UCSD-AML1 (cell line): ENCODE data around the gene CLIC3.

ENCODE experiments used
- DNase-seq: peaks from one replicate; lab custom pipeline; 2025; ENCODE audit not compliant: unreplicated experiment; lab: John Stamatoyannopoulos, UW

Gene CLIC3

DNA sequence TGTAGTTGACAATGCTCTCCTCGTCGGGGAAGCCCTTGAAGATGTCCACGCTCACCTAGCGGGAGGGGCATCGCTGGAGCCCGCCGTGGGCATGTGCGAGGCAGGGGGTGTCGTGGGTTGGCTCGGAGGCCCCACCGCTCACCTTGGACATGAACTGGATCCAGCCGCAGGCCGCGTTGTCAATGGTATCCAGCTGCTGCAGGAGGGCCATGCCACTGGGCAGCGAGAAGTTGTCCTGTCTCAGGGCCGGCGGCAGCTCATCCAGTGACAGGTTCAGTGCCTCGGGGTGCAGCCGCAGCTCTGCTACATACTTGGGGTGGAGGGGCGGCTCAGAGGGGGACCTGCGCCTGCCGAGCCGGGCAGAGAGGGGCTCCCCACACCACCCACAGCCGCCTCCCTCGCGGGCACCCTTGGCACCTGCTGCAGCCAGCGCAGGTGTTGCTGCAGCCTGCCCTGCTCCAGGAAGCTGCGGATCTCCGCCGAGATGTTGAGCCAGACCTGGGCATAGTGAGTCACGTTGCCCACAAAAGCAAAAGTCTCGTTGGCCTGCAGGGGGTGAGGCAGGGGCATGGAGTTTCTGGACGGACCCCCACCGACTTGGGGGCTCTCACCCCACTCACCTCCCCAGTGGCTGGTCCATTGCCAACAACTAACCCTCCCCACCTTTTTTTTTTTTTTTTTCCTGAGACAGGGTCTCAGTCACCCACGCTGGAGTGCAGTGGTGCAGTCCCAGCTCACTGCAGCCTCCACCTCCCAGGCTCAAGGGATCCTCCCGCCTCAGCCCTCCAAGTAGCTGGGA lies 22.6 kb upstream of the CLIC3 start:
- DNase-seq: no peak

DNA sequence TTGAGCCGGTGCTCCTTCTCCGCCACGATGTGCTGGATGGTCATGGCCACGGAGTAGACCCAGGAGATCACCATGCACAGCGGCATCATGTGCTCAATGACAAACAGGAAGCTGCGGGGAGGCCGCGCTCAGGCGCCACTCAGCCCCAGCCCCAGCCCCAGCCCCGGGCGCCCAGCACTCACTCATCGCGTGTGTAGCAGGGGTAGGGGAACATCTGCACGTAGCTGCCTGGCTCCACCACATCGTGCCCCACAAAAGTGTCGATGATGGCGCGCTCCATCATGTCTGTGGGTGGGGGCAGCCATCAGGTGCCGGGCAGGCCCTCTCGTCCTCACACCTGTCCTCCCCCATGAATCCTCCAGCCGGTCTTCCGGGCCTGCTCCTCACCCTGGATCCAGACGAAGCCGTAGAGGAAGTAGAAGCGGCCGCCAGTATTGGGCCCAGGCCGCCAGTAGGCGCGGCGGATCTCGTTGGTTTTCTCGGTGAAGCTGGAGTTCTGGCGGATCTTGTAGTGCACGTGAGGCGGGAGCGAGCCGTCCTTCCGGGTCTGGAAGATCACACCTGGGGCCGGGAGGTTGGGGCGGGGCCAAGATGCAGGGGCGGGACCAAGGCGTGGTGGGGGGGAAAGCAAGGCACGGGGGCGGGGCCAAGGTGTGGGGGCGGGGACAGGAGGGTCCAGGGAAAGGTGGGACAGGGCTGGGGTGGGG lies 21.6 kb upstream of the CLIC3 start:
- DNase-seq: no peak

DNA sequence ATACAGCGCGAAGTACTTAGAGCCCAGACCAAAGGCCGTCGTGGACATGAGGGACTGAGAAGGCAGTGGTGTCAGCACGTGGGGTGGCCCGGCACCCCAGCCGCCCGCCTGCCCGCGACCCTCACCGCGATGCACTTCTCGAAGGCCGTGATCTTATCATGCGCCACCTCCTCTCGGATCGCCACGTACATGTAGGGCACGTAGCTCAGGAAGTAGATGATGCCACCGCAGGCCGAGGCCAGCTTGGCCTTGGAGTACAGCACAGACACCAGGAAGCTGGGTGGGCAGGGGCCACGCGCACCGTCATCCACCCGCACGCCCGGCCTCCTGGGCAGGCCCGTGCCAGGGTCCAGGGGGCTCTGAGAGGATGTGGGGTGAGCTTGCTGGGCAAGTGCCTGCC lies 20.7 kb upstream of the CLIC3 start:
- DNase-seq: no peak

DNA sequence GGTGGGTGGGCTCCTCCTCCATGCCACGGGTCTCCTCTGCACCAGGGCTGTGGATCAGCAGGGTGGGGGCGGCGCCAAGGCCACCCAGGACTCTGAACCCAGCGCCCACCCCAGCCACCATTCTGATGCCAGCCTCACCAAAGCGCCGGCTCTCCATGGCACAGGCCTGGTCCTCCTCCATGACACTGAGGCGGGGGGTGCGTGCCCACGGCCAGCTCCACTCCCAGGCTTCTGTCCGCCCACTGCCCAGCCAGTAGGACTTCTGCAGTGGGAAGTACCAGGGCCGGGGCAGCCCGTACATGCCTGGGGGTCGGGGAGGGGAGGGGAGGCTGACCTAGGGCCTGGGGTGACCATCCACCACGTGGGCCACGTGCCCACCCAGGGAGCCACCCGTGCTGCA lies 20.1 kb upstream of the CLIC3 start:
- DNase-seq: no peak

DNA sequence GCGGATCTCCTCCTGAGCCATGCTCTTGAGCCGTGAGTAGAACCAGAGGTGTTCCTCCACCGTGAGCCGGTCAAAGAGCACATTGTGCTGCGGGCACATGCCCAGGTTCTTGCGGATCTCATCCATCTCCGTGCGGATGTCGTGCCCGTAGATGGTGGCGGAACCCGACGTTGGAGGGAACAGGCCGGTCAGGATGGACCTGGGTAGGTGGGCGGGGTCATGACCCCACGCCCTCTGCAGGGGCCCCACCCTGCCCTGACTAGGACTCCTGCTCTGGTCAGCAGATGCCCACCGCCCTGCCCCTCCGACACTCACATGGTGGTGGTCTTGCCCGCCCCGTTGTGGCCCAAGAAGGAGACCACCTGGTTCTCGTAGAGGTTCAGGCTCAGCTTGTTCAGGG lies 19.6 kb upstream of the CLIC3 start:
- no peak for DNase-seq

DNA sequence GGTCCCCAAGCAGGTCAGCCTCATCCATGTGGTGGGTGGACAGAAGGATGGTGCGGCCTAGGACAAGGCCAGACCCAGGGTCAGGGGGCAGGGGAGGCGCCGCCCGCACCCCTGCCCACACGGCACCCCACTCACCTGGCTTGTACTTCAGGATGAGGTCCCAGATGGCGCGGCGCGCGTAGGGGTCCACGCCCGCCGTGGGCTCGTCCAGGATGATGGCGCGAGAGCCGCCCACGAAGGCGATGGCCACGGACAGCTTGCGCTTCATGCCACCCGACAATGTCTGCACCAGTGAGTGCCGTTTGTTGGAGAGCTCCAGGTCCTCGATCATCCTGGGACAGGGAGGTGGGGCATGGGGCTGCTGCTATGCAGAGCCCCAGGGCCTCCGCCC lies 19.2 kb upstream of the CLIC3 start:
- DNase-seq: no peak

DNA sequence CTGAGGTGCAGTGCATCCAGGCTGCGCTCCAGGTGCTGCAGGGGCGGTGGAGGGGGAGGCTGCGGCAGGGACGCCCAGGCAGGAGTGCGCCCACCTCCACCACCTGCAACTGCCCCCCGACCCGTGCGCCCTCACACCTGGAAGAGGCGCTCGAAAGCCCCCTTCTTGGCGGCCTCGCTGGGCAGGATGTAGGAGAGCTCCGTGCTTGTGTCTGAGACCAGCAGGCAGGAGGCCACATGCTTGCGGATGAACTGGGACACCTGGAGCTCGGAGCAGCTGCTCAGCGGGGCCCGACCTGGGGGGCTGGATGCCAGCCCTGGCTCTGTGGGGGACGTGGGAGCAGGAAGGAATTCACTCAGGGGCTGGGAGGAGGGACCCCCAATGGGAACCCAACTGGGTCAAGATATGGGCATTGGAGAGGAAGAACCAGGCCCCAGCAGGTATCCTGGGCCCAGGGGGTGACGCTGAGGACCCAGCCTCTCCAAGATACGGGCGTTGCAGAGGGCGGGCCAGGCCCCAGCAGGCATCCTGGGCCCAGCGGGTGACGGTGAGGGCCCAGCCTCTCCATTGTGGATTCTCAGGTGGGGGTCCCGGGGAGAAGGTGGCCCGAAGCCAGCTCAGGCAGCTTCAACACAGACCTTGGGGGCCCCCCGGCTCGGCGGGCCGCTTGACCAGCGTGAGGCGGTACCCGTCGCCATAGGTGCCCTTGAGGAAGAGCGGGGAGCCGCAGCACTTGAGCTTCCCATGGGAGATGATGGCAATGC lies 18.6 kb upstream of the CLIC3 start:
- no peak for DNase-seq

DNA sequence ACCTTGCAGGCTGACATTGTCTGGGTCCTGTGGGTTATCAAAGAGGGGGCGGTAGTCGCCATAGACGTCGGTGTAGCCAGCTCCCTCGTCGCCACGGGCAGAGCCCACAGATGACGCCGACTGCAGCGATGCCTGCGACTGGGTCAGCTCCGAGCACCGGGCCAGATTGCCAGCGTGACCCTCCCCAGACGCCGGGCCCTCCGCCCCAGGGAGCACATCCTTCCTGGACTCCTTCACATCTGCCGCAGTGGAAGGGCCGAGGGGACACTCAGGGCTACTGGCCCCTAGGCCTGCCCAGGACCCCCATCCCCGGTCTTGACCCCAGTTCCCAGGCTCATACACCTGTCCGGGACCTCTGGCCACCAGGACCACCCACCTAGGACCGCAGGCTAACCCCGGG lies 17.8 kb upstream of the CLIC3 start:
- no peak for DNase-seq

DNA sequence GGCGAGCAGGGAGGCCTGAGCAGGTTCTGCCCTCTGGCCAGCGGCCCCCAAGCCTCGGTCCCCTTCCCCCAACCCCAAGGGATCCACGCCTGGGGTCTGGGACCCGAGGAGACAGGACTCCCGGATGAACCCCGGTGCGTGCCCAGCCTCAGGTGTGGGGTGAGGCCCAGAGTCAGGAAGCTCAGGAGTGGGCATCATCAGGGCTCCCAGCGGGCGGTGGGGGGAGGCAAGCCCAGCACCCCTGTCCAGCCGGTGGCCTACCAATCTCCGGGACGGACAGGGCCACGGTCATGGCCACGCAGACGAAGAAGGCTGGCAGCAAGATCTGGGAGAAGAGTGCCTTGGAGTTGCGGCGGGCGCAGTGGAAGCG lies 17.2 kb upstream of the CLIC3 start:
- DNase-seq: no peak

DNA sequence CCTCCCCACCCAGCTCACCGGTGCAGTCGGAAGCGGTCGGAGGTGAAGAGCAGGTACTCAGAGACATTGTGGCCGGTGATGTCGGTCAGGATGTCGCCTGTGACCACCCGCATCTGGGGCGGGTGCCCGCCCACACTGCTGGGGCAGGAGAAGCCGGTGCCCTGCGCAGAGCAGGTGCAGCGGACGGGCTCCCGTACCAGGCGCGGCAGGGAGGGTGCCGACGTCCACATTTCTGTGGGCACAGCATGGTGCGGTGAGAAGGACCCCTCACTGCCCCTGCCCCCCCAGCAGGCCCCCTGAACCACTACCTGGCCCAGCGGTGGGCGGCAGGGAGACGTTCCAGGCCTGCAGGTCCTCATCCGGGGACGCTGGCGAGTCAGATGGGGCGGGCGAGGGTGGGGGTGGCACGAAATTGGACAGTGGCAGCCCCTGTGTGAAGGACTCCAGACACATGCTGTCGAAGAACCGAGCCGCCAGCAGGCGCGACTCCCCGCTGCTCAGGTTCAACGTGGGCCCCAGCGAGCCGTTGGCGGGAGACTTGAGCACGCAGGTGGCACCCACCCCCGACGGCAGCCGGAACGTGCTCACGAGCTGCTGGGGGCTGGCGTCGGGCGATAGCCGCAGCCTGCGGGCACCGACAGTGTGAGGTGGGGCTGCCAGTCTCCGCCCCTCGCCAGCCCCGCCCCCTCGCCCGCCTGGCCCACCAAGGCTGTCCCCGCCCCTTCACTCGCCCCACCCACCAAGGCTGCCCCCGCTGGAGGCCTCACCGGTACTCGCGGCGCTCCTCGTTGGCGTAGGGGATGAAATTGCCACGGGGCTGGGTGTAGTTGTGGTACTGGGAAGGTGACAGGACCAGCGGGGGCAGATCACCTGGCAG lies 16.6 kb upstream of the CLIC3 start:
- no peak for DNase-seq

DNA sequence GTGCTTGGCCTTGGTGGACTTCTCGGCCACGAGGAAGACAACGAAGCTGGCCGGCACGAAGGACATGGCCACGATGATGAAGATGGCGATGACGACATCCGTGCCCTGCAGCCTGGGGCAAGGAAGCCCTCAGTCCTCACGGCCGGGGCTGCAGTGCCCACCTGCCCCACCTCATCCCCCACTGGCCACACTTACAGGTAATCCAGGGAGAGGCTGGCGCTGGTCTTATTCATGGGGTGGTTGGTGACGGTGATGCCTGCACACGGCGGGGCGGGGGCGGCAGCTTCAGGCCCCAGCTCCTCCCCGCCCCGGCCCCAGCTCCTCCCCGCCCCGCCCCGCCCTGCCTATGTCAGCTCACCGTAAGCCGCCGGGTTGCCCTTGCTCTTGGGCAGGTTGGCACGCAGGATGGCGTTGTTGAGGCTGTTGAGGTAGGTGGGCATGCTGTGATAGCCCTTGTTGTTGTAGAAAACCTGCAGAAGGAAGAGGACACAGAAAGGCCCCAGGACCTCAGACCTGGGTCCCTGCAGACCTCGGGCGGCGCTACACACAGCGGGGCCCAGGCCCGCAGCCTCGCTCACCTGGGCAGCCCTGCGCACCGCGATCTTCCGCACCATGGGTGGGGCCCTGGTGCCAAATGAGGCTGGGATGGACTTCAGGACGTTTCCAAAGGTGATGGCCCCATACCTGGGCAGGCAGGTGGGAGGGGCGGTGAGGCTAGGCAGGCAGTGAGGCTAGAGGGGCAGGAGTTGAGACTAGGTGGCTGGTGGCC lies 15.7 kb upstream of the CLIC3 start:
- DNase-seq: no peak

DNA sequence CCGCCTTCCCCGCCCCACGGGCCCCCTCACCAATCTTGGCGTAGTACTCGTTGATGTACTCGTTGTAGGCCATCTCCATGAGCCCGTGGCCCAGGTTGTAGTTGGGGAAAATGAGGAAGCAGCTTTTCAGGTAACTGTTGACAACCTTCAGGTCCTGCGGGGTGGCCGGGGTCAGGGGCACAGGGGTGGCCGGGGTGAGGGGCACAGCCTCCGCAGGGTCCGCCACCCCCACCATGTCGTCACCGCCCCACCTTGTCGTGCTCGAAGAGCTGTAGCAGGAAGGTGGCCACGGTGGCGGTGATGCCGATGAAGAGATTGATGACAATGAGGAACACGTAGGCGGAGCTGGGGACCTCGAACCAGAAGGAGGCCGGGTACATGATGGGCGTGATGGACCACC lies 14.8 kb upstream of the CLIC3 start:
- DNase-seq: no peak

DNA sequence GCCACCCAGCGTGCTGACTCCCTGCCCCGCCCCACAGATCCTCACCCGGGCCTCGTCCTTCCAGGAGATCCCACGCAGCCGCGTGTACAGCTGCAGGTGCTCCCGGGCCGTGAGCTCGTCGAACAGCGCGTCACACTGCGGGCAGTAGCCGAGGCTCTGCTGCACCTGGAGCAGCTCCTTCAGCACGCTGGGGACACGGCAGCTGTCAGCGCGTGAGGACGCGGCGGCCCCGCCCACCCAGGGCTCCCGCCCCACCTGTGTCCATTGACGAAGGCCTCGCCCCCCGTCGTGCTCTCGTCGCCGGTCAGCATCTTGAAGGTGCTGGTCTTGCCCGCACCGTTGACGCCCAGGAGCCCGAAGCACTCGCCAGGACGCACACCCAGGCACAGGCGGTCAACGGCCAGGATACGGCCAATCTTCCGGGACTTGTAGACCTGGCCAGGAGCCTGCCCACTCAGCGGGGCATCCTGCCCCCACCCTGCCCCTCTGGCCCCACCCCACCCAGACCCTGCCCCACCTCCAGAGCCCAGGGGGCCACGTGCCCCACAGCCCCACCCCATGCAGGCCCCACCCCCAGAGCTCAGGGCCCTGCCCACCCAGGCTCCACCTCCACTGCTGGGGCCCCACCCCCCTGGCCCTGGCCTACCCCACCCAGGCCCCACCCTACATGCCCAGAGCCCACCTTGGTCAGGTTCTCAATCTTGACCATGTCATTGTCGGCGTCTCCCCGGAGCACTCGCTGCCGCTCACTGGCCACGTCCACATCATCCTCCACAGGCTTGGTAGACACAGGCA lies 13.8 kb upstream of the CLIC3 start:
- DNase-seq: no peak

DNA sequence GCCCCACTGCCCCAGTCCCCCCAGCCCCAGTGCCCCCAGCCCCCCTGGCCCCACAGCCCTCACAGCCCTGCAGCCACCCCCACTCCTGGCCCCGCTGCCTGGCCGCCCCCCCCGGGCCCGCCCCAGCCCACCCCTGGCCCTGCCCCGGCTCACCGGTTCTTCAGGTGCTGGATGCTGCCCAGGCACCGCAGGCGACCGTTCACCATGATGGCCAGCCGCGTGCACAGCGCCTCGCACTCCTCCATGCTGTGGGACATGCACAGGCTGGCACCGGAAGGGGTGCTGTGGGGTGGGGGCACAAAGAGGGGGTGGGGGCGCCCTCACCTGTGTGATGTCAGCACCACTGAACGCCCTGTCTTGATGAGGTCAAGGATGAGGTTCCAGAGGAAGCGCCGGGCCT lies 12.8 kb upstream of the CLIC3 start:
- no peak for DNase-seq

DNA sequence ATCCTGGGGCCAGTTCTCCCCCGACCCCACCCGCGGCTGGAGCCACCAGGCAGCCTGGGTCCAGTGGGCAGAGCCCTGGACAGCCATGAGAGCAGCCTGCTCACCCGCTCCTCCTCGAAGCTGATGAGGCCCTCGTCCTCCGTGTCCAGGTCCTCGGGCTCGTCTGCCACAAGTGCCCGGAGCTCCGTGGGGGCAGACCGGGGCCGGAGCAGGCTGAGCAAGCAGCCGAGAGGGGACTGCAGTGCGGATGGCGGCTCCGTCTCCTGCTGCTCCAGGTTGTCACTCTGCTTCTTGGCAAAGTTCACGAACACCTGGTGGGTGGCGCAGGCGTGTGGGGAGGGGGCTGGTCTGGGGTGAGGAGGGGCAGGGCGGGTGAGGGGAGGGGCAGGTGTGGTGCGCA lies 11.9 kb upstream of the CLIC3 start:
- DNase-seq: no peak

DNA sequence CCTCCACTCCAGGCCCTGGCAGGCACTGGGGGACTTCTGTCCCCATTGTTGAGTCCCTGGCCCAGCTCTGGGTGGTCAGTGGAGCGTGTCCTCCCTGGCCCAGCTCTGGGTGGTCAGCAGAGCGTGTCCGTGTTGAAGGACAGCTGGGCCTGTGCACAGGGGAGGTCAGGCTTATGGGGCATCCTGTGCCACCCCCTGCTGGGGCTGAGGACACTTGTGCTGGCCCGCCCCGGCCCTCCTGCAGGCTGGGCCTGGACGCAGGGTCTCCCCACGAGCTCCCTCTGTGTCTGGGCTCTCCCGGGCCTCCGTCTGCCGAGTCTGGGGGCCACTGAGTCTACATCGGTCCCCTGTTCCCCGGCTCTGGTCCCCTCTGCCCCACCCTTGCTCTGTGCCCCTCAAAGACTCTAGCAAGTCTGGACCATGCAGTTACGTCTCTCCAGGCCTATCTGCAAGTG lies 11.5 kb upstream of the CLIC3 start:
- no peak for DNase-seq

DNA sequence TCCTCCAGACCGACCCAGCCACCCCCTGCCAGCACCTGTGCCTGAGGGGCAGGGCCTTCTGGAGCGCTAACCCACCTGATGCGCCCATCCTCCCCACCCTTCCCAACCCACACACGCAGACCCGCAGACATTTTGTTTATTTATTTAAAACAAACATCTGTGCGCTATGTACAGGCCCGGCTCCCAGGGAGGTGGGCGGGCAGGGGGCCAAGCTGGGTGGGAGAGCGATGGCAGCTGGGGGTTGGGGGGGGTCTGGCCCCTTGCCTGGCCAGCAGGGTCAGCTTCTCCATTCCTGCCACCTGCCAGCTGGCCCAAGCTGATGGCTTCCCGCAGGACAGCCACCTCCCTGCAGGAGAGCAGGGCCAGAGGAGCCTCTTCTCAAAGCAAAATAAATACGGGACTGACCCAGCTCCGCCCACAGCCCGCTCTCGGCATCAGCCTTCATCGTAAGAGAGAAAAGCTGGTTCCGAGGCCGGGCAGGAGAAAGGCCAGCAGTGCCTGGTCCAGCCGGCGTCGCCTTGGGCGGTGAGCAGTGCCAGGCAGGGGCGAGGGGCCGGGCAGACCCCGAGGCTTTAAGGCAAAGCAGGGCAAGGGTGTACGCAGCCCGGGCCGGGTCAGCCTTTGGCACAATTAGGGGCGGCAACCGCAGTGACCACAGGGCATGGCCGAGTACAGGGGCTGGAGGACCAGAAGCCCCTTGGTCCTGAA lies 10.9 kb upstream of the CLIC3 start:
- DNase-seq: no peak

DNA sequence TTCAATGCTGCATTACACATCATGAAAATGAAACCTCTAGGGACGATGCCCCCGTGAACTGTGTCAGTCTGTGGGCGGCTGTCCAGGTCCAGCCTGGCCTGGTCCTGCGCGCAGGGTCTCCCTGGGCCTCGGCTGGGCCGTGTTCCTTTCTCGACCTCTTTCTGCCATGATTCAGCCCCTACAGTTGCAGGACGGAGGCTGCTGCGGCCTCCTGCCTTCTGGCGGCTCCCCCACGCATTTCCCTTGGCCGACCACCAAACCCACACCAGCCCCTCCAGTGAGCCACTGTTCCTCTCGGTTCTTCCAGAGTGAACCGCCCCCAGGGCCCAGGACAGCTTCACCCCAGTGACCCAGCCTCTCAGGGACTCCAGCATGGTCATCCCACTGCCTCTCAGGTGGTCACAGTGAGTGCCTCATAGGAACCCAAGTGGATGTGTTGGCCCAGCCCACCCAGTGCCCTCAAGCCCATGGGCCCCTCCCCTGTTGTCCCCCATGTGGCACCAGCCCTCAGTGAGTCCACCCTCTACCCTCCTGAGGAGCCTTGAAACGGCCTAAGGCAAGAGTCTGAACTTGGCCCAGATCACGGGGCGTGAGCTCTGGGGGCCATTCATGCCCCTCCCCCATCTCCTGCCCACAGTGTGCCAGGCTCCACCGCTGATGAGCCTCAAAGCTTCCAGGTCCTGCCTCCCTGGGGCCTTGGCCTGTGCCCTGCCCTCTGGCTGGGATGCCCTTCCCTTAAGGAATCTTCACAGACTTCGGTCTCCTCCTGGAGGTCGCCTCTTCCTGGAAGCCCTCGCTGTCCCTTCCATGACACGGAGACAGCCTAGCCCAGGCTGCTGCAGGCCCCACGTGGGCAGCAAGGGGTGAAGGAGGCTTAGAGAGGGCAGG lies 10.0 kb upstream of the CLIC3 start:
- DNase-seq: no peak
